UCSD-AML1 (cell line): ENCODE results near the gene MTERF2.

Source experiments
- DNase-seq: peaks from one replicate; lab custom pipeline; 2025; ENCODE audit not compliant: unreplicated experiment; lab: John Stamatoyannopoulos, UW

MTERF2 gene

GRCh38 chr12:106994579-106995220 is 7.8 kb upstream of the MTERF2 start:
- no peak for DNase-seq

GRCh38 chr12:106987846-106988245 is 900 bp upstream of the MTERF2 start:
- DNase-seq, result no peak

GRCh38 chr12:106986135-106986534 is 811 bp downstream of the MTERF2 start:
- no peak for DNase-seq

GRCh38 chr12:106985479-106985878 is 1.5 kb downstream of the MTERF2 start:
- no peak for DNase-seq

GRCh38 chr12:106984588-106985137 is 2.3 kb downstream of the MTERF2 start:
- no peak for DNase-seq

GRCh38 chr12:106982229-106982628 is 4.7 kb downstream of the MTERF2 start:
- DNase-seq, result no peak

GRCh38 chr12:106981788-106982187 is 5.2 kb downstream of the MTERF2 start:
- DNase-seq, result no peak

- no peak for DNase-seq
Measured at GRCh38 chr12:106980944-106981343, 6.0 kb downstream of the MTERF2 start.

GRCh38 chr12:106978035-106978800 is 8.7 kb downstream of the MTERF2 start:
- no peak for DNase-seq

- no peak for DNase-seq
Measured at GRCh38 chr12:106976668-106977067, 10.3 kb downstream of the MTERF2 start.

GRCh38 chr12:106975993-106976658 is 10.8 kb downstream of the MTERF2 start:
- DNase-seq, result no peak

GRCh38 chr12:106975098-106975497 is 11.8 kb downstream of the MTERF2 start:
- no peak for DNase-seq

GRCh38 chr12:106974511-106974910 is 12.4 kb downstream of the MTERF2 start:
- DNase-seq, result no peak

GRCh38 chr12:106973545-106973944 is 13.4 kb downstream of the MTERF2 start:
- no peak for DNase-seq

GRCh38 chr12:106971065-106971464 is 15.9 kb downstream of the MTERF2 start:
- DNase-seq, result no peak

- no peak for DNase-seq
Measured at GRCh38 chr12:106964526-106964925, 22.4 kb downstream of the MTERF2 start.

- no peak for DNase-seq
Measured at GRCh38 chr12:106962286-106962685, 24.7 kb downstream of the MTERF2 start.

- DNase-seq, result no peak
Measured at GRCh38 chr12:106960443-106960842, 26.5 kb downstream of the MTERF2 start.

- no peak for DNase-seq
Measured at GRCh38 chr12:106957583-106957982, 29.4 kb downstream of the MTERF2 start.

GRCh38 chr12:106956048-106956578 is 30.8 kb downstream of the MTERF2 start:
- peak; percentile 84 for DNase-seq

GRCh38 chr12:106955377-106956047 is 31.4 kb downstream of the MTERF2 start, which contains the start of gene TMEM263:
Gene TMEM263, plus strand, starts transcription at chr12:106955907. Its CDS starts 11,210 bp downstream, at chr12:106967117.
- DNase-seq, result peak; percentile 96
